Testis (tissue), 3 donors: ENCODE data around the gene KIF26A. TPM values are rescaled to one million over a fixed set of nuclear protein-coding genes. Genes with fewer than 3 reads are reported as not detected.

ENCODE experiments used
- DNase-seq: peaks from one replicate; pipeline ENCODE4 v3.0.0-alpha.2; 2019
- H3K27ac ChIP-seq, 2 donors: fragments of 200-600 bp; sonication (generic); one replicate each; pipeline ENCODE4 v1.5.1; 2019
- H3K27me3 ChIP-seq: fragments of 200-600 bp; sonication (generic); one replicate; pipeline ENCODE4 v1.5.1; 2019
- H3K36me3 ChIP-seq: fragments of 200-600 bp; sonication (generic); one replicate; pipeline ENCODE4 v1.5.1; 2017; ENCODE audit warnings: low read depth; ENCODE audit errors: missing control alignments
- H3K4me1 ChIP-seq: fragments of 200-600 bp; sonication (generic); one replicate; pipeline ENCODE4 v1.5.1; 2019
- H3K4me3 ChIP-seq, 2 donors: fragments of 200-600 bp; sonication (generic); one replicate each; pipeline ENCODE4 v1.5.1; 2017 to 2019
- H3K9me3 ChIP-seq: fragments of 200-600 bp; sonication (generic); one replicate; pipeline ENCODE4 v1.5.1; 2017
- POLR2A ChIP-seq: fragments of 450-650 bp; IDR thresholded peaks from one replicate; pipeline ENCODE4 v1.6.1; 2017; ENCODE audit warnings: antibody characterized with exemption, mild to moderate bottlenecking, moderate library complexity
- WGBS, 2 donors: methylation state at CpG; one replicate each; pipeline ENCODE4 v1.1.5; 2018; 5-methylcytosine and 5-hydroxymethylcytosine counted together
- intact Hi-C: fragments of 100-400 bp; cut with DNase I; formaldehyde crosslinking; loops from one replicate; pipeline ENCODE4 v1.15.1; 2023; ENCODE audit warnings: low total_unique reads
- polyA plus RNA-seq: library from polyadenylated mRNA; stranded (reverse); fragments of 350-450 nt; fragmentation: Illumina TruSeq; extraction: RNeasy Lipid Tissue Mini Kit (QIAGEN cat#74804); gene quantifications from one replicate; pipeline ENCODE4 v1.2.3, GENCODE V29; 2014; ENCODE audit warnings: low read depth, low replicate concordance; ENCODE audit not compliant: insufficient read depth
- total RNA-seq, 2 donors: library from RNA; depleted of rRNA; stranded (reverse); fragments of >200 nt; gene quantifications; one replicate each; pipeline ENCODE4 v1.2.3, GENCODE V29; 2016
- TF ChIP-seq, protein P1 (sequence below), 3 experiments: fragments of 450-650 bp in 2 of 3; fragments of 200-600 bp in 1 of 3; sonication (generic) in 1 of 3; IDR thresholded peaks; one replicate each; pipeline ENCODE4 v1.5.1; 2016 to 2019; ENCODE audit warnings: antibody characterized with exemption in 3 of 3, mild to moderate bottlenecking in 2 of 3, moderate library complexity in 1 of 3

Gene KIF26A
- total and polyA plus RNA-seq, 3 donors from 2014 or later, result 5.6 to 21.2 (median 18.3) TPM

DNA sequence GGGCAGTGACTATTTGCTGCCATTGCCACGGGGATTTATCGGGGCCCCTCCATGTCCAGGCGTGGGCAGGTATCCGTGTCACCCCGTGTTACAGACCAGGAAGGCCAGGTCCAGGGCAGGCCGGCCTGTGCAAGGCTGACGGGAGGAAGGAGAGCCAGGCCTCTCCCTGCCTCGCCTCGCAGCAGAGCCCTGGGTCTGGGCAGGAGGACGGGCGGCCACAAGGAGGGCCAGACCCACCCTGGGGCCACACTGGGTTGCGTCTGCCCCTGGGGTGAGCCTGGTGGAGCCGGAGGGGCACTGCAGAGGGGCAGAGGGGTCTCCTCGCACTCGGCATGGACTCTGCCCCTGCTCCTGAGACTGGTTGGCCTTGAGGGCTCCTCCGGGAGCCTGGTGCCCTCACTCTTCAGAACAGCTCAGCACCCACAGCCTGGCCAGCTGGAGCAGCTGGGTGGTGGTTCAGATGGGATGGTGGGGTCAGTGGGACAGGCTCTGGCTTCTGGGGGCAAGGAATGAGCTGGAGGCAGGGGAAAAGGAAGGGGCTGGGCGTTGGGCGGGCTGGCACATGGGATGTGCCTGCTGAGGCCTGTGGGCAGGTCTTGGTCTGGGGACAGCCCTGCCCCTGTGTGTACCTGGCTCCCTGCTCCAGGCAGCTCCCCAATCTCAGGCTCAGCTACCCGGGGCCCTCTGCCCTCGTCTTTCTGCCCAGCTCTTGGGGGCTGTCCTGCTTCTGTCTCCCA lies 53.9 kb downstream of the KIF26A start:
- TF ChIP-seq, protein P1, sequence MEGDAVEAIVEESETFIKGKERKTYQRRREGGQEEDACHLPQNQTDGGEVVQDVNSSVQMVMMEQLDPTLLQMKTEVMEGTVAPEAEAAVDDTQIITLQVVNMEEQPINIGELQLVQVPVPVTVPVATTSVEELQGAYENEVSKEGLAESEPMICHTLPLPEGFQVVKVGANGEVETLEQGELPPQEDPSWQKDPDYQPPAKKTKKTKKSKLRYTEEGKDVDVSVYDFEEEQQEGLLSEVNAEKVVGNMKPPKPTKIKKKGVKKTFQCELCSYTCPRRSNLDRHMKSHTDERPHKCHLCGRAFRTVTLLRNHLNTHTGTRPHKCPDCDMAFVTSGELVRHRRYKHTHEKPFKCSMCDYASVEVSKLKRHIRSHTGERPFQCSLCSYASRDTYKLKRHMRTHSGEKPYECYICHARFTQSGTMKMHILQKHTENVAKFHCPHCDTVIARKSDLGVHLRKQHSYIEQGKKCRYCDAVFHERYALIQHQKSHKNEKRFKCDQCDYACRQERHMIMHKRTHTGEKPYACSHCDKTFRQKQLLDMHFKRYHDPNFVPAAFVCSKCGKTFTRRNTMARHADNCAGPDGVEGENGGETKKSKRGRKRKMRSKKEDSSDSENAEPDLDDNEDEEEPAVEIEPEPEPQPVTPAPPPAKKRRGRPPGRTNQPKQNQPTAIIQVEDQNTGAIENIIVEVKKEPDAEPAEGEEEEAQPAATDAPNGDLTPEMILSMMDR (IDR thresholded peaks at IDR 0.05), result no peak
- no peak for TF ChIP-seq POLR2A
- no peak for DNase-seq
- Histone ChIP-seq H3K36me3 (no peaks in the 10 kb centered on the region), H3K27ac (no peak overlapping the region), H3K4me3 (no peak overlapping the region), H3K9me3 (no peaks in the 10 kb centered on the region), H3K27me3 (no peaks in the 10 kb centered on the region), H3K4me1 (no peaks in the 10 kb centered on the region)
- intact Hi-C loops, result no loop called here
- 76 to 91% methylated on average over 5 to 20 of the region's 20 CpGs for WGBS, 2 donors

DNA sequence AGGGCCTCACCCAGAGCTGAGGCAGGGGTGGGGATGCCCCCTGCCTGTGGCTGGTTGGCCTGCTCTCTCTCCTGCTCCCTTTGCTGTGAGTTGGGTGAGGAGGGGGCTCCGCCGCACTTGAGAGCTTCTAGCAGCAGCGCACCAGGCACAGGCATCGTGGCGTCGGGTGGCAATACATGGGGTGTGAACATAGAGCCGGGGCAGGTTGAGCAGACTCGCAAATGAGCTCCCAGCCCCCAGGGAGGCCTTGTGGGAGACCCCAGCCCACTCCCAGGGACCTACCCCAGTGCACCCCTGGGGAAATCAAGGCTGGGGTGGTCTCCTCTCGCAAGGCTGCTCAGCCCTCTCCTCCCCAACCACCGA lies 54.5 kb downstream of the KIF26A start:
- WGBS, 2 donors, result 96% methylated on average over 2 to 5 of the region's 10 CpGs
- Histone ChIP-seq H3K9me3 (no peaks in the 10 kb centered on the region), H3K4me3 (no peak overlapping the region), H3K4me1 (no peaks in the 10 kb centered on the region), H3K27me3 (no peaks in the 10 kb centered on the region), H3K36me3 (no peaks in the 10 kb centered on the region), H3K27ac (no peak overlapping the region)
- intact Hi-C loops, result no loop called here
- no peak for DNase-seq
- TF ChIP-seq, protein P1 (IDR thresholded peaks at IDR 0.05), result no peak
- TF ChIP-seq POLR2A, result no peak

DNA sequence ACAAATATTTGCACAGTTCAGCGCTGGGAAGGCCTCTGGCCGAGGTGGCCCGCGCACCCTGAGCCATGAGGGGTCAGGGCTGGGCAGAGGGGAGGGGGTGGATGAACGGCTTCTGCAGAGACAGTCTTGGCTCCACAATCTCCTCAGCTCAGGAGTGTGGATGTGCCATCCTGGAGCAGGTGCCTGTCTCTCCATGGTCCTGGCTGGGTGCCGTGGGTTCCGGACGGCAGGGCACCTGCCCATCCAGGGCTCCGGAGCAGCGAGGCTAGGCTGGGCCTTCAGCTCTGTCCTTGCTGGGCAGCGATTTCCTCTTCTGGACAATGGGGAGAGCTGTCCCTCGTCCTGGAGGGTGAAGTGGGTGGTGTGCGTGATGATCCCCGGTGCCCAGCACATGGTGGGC lies 55.6 kb downstream of the KIF26A start:
- Histone ChIP-seq H3K36me3 (no peaks in the 10 kb centered on the region), H3K4me3 (no peak overlapping the region), H3K27me3 (no peaks in the 10 kb centered on the region), H3K4me1 (no peaks in the 10 kb centered on the region), H3K27ac (no peak overlapping the region), H3K9me3 (no peaks in the 10 kb centered on the region)
- 90 to 94% methylated on average over 8 to 14 of the region's 14 CpGs for WGBS, 2 donors
- no peak for DNase-seq
- TF ChIP-seq, protein P1 (IDR thresholded peaks at IDR 0.05), result no peak
- intact Hi-C loops, result no loop called here

DNA sequence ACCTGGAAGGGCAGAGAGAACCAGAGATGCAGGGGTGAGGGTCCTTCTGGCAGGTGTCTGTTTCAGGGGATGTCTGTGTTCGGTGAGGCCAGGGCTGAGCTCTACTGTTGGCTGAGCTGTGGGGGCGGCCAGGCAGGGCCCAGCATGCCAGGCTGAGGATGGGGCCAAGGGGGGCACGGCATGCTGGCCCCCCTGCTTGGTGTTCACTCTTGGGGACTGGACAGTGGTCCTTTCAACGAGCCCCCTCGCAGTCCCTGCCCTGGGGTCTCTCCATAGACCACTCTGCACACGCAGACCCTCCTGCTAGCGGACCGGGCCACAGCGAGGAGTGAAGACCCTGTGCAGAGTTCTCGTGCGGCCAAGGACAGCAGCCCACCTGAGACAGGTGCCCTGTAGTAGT lies 56.3 kb downstream of the KIF26A start:
- intact Hi-C loops, result no loop called here
- H3K9me3 ChIP-seq, result no peaks in the 10 kb centered on the region
- DNase-seq, result no peak
- no peak overlapping the region for H3K27ac ChIP-seq
- H3K36me3 ChIP-seq, result no peaks in the 10 kb centered on the region
- no peak overlapping the region for H3K4me3 ChIP-seq
- H3K4me1 ChIP-seq, result no peaks in the 10 kb centered on the region
- 89 to 96% methylated on average over 3 to 11 of the region's 11 CpGs for WGBS, 2 donors
- no peak for TF ChIP-seq POLR2A
- TF ChIP-seq, protein P1 (IDR thresholded peaks at IDR 0.05), result no peak
- no peaks in the 10 kb centered on the region for H3K27me3 ChIP-seq

DNA sequence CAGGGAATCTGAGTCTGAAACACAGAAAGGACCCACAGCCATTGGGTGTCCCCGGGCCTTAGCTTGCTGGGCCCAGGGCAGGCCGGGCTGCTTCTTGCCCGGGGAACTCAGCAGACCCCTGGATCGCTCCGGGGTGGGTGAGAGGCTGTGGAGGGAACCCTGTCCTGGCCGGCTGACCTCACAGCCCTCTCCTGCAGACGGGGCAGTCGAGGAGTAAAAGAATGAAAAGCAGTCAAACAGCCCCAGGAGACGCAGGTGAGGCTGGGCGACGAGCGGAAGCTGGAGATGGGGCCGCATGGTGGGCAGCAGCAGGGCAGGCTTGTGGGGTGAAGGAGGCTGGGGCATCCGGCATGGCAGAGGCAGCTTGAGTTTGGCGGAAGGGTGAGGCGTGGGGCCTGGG lies 57.0 kb downstream of the KIF26A start:
- no peaks in the 10 kb centered on the region for H3K9me3 ChIP-seq
- intact Hi-C loops, result no loop called here
- no peaks in the 10 kb centered on the region for H3K27me3 ChIP-seq
- H3K4me3 ChIP-seq, result no peak overlapping the region
- 89 to 93% methylated on average over 9 to 16 of the region's 16 CpGs for WGBS, 2 donors
- no peaks in the 10 kb centered on the region for H3K36me3 ChIP-seq
- DNase-seq, result no peak
- no peaks in the 10 kb centered on the region for H3K4me1 ChIP-seq
- no peak overlapping the region for H3K27ac ChIP-seq
- TF ChIP-seq, protein P1 (IDR thresholded peaks at IDR 0.05), result no peak
- TF ChIP-seq POLR2A, result no peak
